Fibroblast of skin of right quadriceps (primary cell): ENCODE results near the gene TMEM45B.
"Not testable (repeated sequence)": the region's sequence is repeated elsewhere in the genome, so short reads cannot be mapped to it uniquely, and the experiment has no call there.

ENCODE experiments used
- DNase-seq: peaks from one replicate; pipeline ENCODE4 v3.0.0-alpha.2; 2013

The TMEM45B gene

DNA sequence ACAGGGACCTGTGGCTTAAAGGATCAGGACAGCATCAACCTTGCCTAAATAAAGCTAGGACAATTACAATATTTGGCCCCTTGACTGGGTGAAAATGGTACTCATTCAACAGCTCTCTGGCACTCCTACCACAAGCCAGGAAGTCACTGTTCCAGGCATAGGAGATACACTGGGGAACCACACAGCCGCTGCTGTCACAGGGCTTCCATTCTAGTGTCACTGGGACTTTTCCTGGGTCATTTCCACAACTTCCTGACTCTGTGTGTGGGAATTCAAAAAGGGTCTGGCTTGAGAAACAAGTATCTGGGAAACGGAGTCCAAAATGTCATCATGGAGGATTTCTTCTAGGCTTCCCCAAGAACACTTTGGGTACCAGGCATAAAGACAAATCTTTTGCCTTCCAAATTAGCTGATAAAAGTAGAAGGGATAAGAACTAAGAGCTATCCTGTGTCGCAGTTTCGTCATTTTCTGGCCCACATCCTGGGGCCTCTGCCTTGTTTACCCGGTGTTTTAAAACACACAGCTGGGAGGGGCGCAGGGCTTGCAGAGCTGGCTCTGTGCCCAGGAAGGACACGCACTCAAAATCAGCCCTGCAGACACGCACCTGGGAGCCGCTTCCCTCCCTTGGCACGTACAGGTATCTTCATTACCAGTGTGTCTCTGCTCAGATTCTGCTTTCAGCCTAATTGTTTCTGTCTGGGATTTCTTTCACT lies 38.0 kb downstream of the TMEM45B start:
- no peak for DNase-seq

DNA sequence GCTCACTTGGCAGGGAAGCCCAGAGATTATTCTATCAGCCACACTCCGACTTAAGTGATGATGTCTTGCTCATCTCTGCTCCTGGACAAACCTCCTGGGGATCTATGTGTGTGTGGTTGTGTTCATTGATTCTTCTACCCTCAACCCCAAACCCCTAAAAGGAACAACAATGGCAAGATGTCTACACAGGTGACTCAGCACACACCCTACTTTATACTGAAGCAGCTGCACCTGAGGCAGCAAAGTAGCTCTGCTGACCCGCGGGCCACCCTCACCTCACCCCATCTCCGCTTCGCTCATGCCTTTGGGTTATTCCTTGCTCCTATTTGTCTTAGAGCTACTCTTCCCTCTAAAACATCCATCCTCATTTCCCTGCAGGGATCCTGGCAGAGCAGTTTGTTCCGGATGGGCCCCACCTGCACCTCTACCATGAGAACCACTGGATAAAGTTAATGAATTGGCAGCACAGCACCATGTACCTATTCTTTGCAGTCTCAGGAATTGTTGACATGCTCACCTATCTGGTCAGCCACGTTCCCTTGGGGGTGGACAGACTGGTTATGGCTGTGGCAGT lies 38.7 kb downstream of the TMEM45B start:
- DNase-seq = no peak

- no peak for DNase-seq
Observed at GRCh38 chr11:129855086-129855485, 39.4 kb downstream of the TMEM45B start.

GRCh38 chr11:129856036-129856435 lies 40.4 kb downstream of the TMEM45B start:
- DNase-seq = no peak

- DNase-seq = peak; percentile 97
Observed at GRCh38 chr11:129861702-129862522, 46.3 kb downstream of the TMEM45B start.

GRCh38 chr11:129864811-129865210 lies 49.2 kb downstream of the TMEM45B start:
- no peak for DNase-seq

GRCh38 chr11:129865701-129866100 lies 50.1 kb downstream of the TMEM45B start:
- DNase-seq = no peak

DNA sequence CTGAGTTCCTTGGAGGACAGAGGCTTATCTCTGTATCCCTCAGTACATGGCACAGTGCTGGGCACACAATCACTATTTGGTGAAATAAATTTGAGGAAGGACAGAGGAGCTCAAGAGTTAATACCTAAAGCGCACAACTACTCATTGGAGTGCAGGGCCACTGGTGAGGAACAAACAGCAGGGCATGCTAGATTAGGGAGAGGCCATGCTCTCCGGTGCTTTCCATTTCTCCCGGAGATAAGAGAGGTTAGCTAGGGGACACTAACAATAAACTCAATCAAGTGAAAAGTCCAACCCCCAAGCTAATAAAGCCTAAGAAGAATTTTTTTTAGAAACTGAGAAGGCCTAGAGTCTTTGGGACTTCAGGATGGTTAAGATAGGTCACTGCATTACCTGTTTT lies 50.7 kb downstream of the TMEM45B start:
- no peak for DNase-seq

GRCh38 chr11:129868626-129869025 lies 53.0 kb downstream of the TMEM45B start:
- DNase-seq = not testable (repeated sequence)

GRCh38 chr11:129871914-129872313 lies 56.3 kb downstream of the TMEM45B start:
- no peak for DNase-seq

GRCh38 chr11:129880311-129880710 lies 64.7 kb downstream of the TMEM45B start:
- no peak for DNase-seq

DNA sequence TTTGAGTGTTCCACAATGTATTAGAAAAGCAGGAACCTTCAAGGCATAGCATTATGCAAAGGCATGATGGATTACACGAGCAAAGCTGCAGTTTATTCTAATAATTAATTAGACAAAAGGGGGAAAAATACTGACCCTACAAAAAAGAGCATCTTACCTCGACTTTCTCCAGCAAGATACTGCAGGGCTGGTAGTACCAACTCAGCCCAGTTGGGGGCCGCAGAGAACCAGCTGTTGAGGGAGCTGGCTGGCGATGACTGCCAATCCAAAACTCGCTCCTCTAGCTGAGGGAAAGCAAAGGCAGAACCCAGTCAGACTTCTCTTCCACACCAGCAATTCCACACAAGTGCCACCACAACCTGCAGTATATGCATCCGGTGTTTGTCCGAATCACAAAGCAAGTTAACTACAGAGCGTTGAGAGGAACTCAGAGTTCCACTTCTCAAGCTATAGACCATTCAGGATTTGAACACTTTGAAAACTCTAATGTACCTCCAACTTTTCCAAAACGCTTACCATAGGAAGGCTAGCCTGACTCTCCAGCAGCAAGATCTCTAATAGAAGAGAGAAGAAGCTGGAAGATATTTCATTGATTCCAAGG lies 66.0 kb downstream of the TMEM45B start:
- peak; percentile 17 for DNase-seq

- no peak for DNase-seq
Observed at GRCh38 chr11:129884581-129884980, 68.9 kb downstream of the TMEM45B start.

DNA sequence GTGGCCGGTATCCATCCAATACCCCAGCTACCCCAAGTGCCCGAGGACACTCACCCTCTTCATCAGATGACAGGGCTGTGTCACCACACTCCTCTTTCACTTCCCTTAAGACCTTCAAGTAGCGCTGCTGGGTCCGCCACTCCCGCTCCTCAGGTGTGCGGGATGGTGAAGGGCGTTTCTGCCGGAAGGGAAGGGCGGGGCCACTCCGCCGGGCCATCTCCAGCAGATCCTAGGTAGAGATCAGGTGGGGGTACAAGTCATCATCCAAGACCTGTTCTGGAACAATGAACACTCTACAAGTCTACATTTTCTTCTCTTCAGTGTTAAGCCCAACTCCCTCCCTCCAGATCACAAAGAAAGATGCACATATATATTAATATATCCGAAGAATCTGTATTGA lies 69.7 kb downstream of the TMEM45B start:
- DNase-seq = no peak

DNA sequence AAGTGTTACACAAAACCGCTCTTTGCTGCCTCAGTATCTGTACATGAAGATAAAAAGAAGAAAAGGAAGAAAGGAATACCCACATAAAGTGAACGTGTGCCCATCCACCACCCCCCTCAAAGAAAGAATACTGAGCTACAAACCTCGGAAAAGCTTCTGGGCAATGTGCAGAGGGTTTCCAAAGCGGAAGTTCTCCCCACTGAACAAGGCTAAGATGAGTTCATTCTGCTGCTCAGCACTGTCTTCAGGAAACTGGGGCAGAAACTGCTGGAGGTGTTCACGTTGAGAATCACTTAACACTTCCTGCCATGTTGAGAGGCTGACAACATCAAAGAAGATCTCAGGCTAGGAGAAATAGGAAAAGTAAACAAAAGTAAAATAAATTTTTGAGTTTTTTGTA lies 72.8 kb downstream of the TMEM45B start:
- DNase-seq = no peak

- no peak for DNase-seq
Observed at GRCh38 chr11:129894278-129895125, 78.9 kb downstream of the TMEM45B start.

DNA sequence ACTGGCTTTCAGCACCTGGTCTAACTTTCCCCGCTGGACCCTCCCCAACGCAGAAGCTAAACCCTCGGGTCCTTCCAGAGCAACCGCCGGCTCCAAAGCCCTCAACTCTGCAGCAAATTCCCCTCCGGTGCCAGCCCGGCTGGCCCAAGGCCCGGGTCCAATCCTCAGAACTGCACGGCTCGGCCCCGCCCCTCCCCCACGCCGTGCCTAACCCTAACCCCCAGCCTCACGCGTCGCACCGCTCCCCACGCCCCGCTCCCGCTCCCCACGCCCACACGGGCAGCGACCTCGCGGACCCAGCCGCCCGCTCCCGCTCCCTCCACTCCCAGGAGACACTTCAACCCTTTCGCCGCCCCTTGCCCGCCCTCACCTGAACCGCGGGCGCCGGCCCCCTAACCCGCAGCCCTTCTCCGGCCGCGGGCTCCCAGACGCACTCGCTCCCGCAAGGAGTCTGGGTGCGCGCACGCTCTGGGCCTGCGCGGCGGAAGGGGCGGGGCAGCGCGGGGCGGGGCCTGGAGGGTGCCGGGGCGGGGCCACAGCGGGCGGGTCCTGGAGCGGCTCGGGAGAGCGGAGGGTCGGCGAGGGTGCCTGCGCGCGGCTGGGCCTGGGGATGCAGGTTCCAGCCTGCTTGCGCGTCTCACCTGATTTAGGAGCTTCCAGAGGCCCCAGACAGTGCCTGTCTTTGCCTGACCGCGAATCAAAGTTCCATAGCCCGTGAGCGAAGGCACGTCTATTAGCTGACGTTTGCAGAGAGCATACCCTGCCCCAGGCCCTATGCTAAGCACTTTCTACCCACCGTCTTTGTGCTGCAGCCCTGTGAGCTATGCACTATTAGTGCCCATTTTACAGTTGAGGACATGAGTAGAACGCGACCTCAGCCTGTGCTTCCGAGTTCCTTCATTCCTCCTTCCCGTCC lies 79.7 kb downstream of the TMEM45B start, which contains the start of gene NFRKB:
NFRKB (minus strand) TSS at position 453 of the 916 bp plus-strand sequence. CDS start 2,729 bp downstream, outside the sequence.
- DNase-seq = peak; percentile 74

DNA sequence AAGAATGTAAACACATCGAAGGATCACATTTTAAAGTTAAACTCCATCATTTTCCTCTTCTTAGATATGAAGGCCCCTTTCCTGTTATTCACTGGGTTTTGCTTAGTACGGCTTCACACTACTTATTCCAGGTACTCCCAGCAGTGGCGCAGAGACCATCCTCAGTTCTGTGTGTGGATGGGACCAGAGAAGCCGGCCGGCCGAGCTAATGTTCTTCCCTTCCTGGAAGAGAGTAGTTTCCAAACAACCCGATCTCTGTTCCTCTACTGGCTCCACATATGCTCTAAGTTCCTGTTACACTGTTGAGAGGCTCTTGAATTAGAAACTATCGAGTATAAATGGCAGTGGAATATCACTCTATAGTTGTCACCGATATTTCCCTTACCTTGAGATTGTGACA lies 80.4 kb downstream of the TMEM45B start:
- no peak for DNase-seq

- no peak for DNase-seq
Observed at GRCh38 chr11:129905402-129905801, 89.8 kb downstream of the TMEM45B start.
